Cardiac muscle cell (in vitro differentiated cells and primary cell): ENCODE results near the gene MRGPRD. TPM values are rescaled to one million over a fixed set of nuclear protein-coding genes. Genes with fewer than 3 reads are reported as not detected.
A peak's percentile ranks its signal among the peaks of the same experiment; 100 is the strongest.

Experiments used
- DNase-seq, 2 donors: peaks; one replicate each; pipeline versions ENCODE4 v3.0.0 to v3.0.0-alpha.2; 2010 to 2017; ENCODE audit warnings: low read depth in 1 of 2, low spot score in 1 of 2
- H3K27ac ChIP-seq: fragments of 200-600 bp; sonication (generic); 2 replicates; pipeline ENCODE4 v1.5.1; 2016
- H3K27me3 ChIP-seq: fragments of 200-600 bp; sonication (generic); 2 replicates; pipeline ENCODE4 v1.6.0; 2016; ENCODE audit warnings: control low read depth
- H3K36me3 ChIP-seq: fragments of 200-600 bp; sonication (generic); 2 replicates; pipeline ENCODE4 v1.5.1; 2016; ENCODE audit warnings: control low read depth
- H3K4me1 ChIP-seq: fragments of 200-600 bp; sonication (generic); 2 replicates; pipeline ENCODE4 v1.8.1; 2017; ENCODE audit warnings: low read depth, mild to moderate bottlenecking, mixed run types
- H3K4me3 ChIP-seq: fragments of 200-600 bp; sonication (generic); 2 replicates; pipeline ENCODE4 v1.5.1; 2016; ENCODE audit warnings: mild to moderate bottlenecking
- H3K9me3 ChIP-seq: fragments of 200-600 bp; sonication (generic); 2 replicates; pipeline ENCODE4 v1.5.1; 2017; ENCODE audit warnings: low read depth, mild to moderate bottlenecking, control low read depth
- CTCF ChIP-seq: IDR thresholded peaks from 2 replicates; pipeline ENCODE4 v1.5.1; 2012; ENCODE audit warnings: low read depth, mild to moderate bottlenecking, low read length
- polyA plus RNA-seq: library from polyadenylated mRNA; unstranded; fragments of >200 nt; fragmentation: Nextera tagmentation; extraction: Ambion mirVana; gene quantifications from 2 replicates; pipeline ENCODE4 v1.2.1, GENCODE V29; 2016
- total RNA-seq: library from RNA; depleted of rRNA; stranded (reverse); fragments of >200 nt; gene quantifications from 2 replicates; pipeline ENCODE4 v1.2.3, GENCODE V29; 2016

The MRGPRD gene
- total and polyA plus RNA-seq, 2 experiments from 2014 or later: not detected

GRCh38 chr11:68956547-68957254 lies 24.1 kb downstream of the MRGPRD start:
- H3K27me3 ChIP-seq: no peaks in the 10 kb centered on the region
- H3K27ac ChIP-seq: no peak overlapping the region
- no peak for DNase-seq
- H3K4me1 ChIP-seq: peaks cover 6% of the 10 kb centered on the region
- no peak for TF ChIP-seq CTCF
- H3K9me3 ChIP-seq: no peaks in the 10 kb centered on the region
- H3K36me3 ChIP-seq: no peaks in the 10 kb centered on the region
- H3K4me3 ChIP-seq: no peak overlapping the region

- Histone ChIP-seq H3K9me3 (no peaks in the 10 kb centered on the region), H3K27me3 (no peaks in the 10 kb centered on the region), H3K27ac (no peak overlapping the region), H3K4me3 (no peak overlapping the region), H3K4me1 (peaks cover 6% of the 10 kb centered on the region), H3K36me3 (no peaks in the 10 kb centered on the region)
- no peak for DNase-seq
- peak; percentile 34 for TF ChIP-seq CTCF
Measured at GRCh38 chr11:68956142-68956541, 24.6 kb downstream of the MRGPRD start.

- Histone ChIP-seq H3K27ac (peak overlapping the region; percentile 39), H3K36me3 (no peaks in the 10 kb centered on the region), H3K9me3 (no peaks in the 10 kb centered on the region), H3K4me3 (no peak overlapping the region), H3K27me3 (no peaks in the 10 kb centered on the region), H3K4me1 (peaks cover 9% of the 10 kb centered on the region)
- no peak for DNase-seq
- TF ChIP-seq CTCF: no peak
Measured at GRCh38 chr11:68955607-68955958, 25.2 kb downstream of the MRGPRD start.

- no peak for TF ChIP-seq CTCF
- Histone ChIP-seq H3K27ac (peak overlapping the region; percentile 39), H3K27me3 (no peaks in the 10 kb centered on the region), H3K4me3 (no peak overlapping the region), H3K9me3 (no peaks in the 10 kb centered on the region), H3K36me3 (no peaks in the 10 kb centered on the region), H3K4me1 (peaks cover 11% of the 10 kb centered on the region)
- peak in 1 of 2 donors; percentile 58 for DNase-seq
Measured at GRCh38 chr11:68954836-68955606, 25.8 kb downstream of the MRGPRD start.

GRCh38 chr11:68950762-68951161 lies 30.0 kb downstream of the MRGPRD start:
- TF ChIP-seq CTCF: no peak
- Histone ChIP-seq H3K27ac (no peak overlapping the region), H3K27me3 (no peaks in the 10 kb centered on the region), H3K4me1 (peaks cover 5% of the 10 kb centered on the region), H3K36me3 (no peaks in the 10 kb centered on the region), H3K9me3 (no peaks in the 10 kb centered on the region), H3K4me3 (no peak overlapping the region)
- no peak for DNase-seq
